NCI-H2081 (cell line): ENCODE data around the gene UBLCP1.
"Not testable (repeated sequence)": the region's sequence is repeated elsewhere in the genome, so short reads cannot be mapped to it uniquely, and the experiment has no call there.

Experiments
- DNase-seq, 2 experiments: peaks; one replicate each; lab custom pipeline; 2025; lab: John Stamatoyannopoulos, UW

UBLCP1 gene

DNA sequence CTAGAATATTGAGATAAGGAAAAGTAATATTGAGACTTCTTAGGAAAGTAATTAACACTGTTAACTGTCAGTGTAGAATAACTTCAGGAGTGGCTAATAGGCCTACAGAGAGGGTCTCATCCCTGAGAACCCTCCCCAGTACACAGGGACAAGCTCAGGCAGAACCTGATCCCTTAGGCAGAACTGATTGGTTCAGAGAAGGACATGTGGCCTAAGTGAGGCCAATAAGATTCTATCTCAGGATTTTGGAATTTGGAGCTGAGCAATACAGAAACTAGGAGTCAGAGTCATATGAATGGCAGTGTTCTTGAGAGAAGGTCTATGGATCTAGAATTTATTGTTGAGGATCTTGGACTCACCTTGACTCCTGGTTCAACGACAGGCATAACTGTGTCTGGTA, 10.9 kb upstream of the UBLCP1 start:
- no peak for DNase-seq

DNA sequence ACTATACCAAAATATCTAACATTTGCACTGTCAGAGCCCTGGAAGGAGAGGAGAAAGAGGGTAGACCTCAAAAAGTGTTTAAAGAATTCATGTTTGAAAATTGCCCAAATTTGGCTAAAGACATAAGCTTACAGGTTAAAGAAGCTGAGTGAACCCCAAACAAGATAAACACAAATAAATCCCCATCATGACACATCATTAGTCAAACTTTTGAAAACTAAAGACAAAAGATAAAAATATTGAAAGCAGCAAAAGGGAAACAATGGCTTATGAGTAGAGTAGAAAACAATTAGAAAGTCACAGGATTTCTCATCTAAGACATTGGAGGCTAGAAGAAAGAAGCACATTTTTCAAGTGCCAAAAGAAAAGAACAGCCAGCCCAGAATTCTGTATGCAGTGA, 6.1 kb upstream of the UBLCP1 start:
- no peak for DNase-seq

GRCh38 chr5:159257629-159258283, 5.3 kb upstream of the UBLCP1 start:
- no peak for DNase-seq

GRCh38 chr5:159258361-159258760, 4.7 kb upstream of the UBLCP1 start:
- no peak for DNase-seq

GRCh38 chr5:159260212-159260611, 2.9 kb upstream of the UBLCP1 start:
- not testable (repeated sequence) for DNase-seq

- peak in 1 of 2 experiments; percentile 49 for DNase-seq
These were observed 625 bp upstream of the UBLCP1 start for GRCh38 chr5:159262472-159262858.

- no peak for DNase-seq
These were observed 447 bp downstream of the UBLCP1 start for GRCh38 chr5:159263569-159263905.

DNA sequence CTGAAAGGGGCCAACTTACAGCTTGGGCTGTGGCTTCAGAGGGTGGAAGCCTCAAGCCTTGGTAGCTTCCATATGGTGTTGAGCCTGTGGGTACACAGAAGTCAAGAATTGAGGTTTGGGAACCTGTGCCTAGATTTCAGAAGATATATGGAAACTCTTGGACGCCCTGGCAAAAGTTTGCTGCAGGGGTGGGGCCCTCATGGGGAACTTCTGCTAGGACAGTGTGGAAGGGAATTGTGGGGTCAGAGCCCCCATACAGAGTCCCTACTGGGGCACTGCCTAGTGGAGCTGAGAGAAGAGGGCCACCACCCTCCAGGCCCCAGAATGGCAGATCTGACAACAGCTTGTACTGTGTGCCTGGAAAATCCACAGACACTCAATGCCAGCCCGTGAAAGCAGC, 3.7 kb downstream of the UBLCP1 start:
- not testable (repeated sequence) for DNase-seq

- DNase-seq: peak in 1 of 2 experiments; percentile 14
These were observed 6.6 kb downstream of the UBLCP1 start for GRCh38 chr5:159269723-159270122.

- no peak for DNase-seq
These were observed 10.8 kb downstream of the UBLCP1 start for GRCh38 chr5:159273923-159274322.

- DNase-seq: no peak
These were observed 11.6 kb downstream of the UBLCP1 start for GRCh38 chr5:159274676-159275075.

- DNase-seq: peak; percentile 30 to 46
These were observed 23.4 kb downstream of the UBLCP1 start for GRCh38 chr5:159286420-159287035.

DNA sequence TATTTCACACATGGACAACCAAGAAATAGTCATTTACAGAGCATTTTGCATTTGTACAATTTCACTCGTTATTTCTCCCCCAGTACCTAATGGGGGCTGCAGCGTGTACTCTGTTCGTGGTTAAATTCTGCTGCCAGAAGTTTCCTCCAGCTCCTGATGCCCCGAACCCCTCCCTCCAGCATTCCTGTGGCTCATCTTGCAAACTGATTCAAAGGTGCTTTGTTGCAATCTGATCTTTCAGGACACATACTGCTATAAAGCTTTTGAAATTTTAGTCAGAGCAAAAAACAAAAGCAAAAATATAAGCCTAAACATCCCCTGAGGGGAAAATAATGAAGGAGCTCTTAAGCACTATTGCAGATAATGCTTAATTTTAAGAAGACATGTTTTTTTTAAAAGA, 27.7 kb downstream of the UBLCP1 start:
- DNase-seq: no peak

GRCh38 chr5:159294921-159295320, 31.8 kb downstream of the UBLCP1 start:
- DNase-seq: no peak

- not testable (repeated sequence) for DNase-seq
These were observed 34.2 kb downstream of the UBLCP1 start for GRCh38 chr5:159297300-159297699.

DNA sequence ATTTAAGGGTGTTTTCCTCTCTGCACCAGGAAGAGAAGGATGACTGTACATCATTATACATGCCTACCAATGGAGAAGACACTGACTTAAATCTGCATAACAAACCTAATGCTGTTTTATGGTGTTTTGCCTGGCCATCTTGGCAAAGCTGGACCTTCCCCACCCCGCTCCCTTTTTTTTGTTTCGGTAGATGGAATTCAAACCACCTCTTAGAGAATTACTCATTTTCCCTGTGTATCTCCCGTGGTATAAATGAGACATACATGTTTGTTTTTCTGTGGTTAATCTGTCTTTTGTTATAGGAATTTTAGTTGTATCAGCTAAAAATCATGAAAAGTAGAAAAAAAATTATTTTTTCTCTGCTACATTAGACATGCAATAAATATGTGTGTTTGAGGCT, 38.4 kb downstream of the UBLCP1 start:
- DNase-seq: no peak

DNA sequence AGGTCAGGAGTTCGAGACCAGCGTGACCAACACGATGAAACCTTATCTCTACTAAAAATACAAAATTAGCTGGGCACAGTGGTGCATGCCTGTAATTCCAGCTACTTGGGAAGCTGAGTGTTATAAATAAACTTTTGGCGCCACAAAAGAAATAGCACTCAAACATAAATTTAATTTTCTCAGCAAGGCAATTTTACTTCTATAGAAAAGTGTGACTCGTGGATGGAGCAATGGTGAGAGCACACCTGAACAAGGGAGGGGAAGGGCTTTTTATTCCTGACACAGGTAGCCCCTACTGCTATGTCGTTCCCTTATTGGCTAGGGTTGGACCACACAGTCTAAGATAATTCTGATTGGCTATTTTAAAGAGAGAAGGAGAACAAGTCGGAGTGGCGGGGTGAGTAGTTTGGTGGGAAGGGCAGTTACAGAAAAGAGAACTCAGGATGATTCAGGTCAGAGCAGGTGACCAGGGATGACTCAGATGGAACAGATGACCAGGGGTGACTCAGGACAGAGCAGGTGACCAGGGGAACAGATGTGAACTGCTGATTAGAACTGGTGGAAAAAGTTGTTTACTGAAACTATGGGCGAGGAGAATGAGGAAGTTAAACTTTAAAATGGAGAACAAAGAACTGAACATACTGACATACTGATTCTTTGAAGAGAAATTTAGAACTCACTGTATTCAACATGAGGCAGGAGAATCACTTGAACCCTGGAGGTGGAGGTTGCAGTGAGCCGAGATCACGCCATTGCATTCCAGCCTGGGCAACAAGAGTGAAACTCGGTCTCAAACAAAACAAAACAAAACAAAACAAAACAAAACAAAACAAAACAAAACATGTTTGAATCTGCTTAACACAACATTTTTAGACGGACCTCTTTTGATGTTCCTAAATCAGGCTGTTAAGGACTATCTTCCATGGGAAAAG, 39.1 kb downstream of the UBLCP1 start:
- not testable (repeated sequence) for DNase-seq

- no peak for DNase-seq
These were observed 40.2 kb downstream of the UBLCP1 start for GRCh38 chr5:159303286-159303685.

DNA sequence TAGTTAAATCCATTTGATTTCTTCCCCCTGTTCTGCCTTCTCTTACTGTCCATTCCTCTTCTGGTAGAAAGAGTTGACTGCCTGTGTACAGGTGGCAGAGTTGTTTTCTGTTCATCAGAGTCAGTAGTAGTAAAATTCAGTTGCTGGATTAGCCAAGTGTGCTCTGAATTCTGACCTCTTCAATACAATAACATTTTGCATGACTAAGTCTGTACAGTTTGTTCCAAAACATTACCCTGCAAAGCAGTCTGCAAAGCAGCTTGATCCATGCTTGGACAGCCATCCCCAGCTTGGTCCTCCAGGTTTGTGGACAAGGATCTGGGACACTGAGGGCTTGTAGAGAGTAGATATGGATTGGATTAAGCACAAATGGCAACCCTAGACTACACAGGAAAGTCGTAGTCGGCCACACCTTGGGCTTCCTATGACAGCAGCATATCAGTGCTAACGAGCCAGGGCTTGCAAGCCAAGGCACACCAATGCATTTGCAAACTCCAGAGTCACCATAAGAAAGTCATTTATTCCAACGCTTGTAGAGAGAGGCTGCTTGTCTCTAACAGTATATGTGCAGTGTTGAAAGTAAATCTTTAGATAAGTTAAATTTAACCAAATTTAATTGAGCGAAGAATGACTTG, 42.0 kb downstream of the UBLCP1 start:
- DNase-seq: no peak

- no peak for DNase-seq
These were observed 46.8 kb downstream of the UBLCP1 start for GRCh38 chr5:159309689-159310433.

- DNase-seq: peak; percentile 41 to 65
These were observed 47.4 kb downstream of the UBLCP1 start for GRCh38 chr5:159310511-159310910.

- DNase-seq: no peak
These were observed 48.0 kb downstream of the UBLCP1 start for GRCh38 chr5:159311063-159311462.
